ENCODE results near the gene TENM3. TPM values are rescaled to one million over a fixed set of nuclear protein-coding genes. Genes with fewer than 3 reads are reported as not detected.

Gene TENM3
- total RNA-seq, 1 experiment from 2014 or later: 0.87 TPM

DNA sequence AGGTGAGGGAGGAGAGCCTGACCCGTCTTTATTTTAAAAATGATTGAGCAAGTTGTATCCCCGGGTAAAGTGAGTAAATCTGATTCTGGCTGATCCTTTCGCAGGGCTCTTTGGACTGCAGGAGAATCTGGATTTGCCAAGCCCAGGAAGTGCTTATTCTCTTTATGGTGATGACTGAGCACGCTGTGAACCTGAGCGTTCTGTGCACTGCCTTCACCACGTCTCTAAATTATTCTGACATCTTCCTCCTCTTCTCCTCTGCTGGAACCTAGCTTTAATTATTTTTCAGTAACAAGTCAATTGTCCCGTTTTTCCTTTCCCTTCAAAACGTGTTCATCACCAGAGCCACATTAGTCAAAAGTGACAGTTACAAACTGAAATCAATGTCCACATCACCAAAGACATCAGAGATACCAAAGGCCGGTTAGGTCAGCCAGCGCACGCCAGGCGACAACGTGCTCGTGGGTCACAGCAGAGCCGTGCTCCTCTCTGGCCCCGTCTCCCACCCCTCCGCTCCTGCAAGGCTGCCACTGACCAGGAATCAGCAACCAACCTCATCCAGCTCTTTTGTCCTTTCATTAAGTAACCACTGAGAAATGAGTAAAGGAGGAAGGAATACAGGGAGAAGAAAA lies 599.7 kb downstream of the TENM3 start:
- H3K27me3 ChIP-seq (ENCODE audit: low read length): no peaks in the 10 kb centered on the region

DNA sequence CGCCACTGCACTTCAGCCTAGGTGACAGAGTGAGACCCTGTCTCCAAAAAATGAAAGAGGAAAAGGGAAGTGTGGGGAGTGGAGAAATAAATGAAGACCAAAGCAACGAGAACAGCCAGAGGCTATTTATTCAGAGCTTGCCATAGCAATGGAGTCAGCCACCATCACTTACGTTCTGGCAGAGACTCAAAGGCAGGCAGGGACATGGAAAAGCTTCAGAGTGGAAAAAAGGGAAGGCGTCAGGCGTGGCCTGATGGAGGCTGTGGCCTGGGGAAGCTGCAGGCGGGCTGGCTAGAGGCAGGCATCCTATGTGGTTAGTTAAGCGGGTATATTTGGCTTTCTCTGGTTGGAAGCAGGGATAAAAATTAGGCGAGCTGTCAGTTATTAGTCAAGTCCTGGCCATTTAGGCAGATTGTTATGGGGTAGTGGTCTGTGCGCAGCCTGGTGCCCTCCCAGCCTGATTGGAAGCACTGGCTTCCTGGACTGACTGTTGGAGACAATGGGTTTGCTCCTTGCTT lies 600.7 kb downstream of the TENM3 start:
- H3K4me1 ChIP-seq (ENCODE audit: insufficient read depth, low read length): no peaks in the 10 kb centered on the region
- H3K9ac ChIP-seq (ENCODE audit: low read length): no peak overlapping the region
- no peak for DNase-seq
- no peak overlapping the region for H3K4me3 ChIP-seq (ENCODE audit: low read length)
- ChIA-PET POLR2A (ENCODE audit: unreplicated experiment) (no interaction called here), CTCF (no interaction called here)
- TF ChIP-seq EZH2 (IDR thresholded peaks at IDR 0.05; ENCODE audit: low read length, unreplicated experiment): no peak
- TF ChIP-seq, protein P1, sequence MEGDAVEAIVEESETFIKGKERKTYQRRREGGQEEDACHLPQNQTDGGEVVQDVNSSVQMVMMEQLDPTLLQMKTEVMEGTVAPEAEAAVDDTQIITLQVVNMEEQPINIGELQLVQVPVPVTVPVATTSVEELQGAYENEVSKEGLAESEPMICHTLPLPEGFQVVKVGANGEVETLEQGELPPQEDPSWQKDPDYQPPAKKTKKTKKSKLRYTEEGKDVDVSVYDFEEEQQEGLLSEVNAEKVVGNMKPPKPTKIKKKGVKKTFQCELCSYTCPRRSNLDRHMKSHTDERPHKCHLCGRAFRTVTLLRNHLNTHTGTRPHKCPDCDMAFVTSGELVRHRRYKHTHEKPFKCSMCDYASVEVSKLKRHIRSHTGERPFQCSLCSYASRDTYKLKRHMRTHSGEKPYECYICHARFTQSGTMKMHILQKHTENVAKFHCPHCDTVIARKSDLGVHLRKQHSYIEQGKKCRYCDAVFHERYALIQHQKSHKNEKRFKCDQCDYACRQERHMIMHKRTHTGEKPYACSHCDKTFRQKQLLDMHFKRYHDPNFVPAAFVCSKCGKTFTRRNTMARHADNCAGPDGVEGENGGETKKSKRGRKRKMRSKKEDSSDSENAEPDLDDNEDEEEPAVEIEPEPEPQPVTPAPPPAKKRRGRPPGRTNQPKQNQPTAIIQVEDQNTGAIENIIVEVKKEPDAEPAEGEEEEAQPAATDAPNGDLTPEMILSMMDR (conservative IDR thresholded peaks at IDR 0.05; ENCODE audit: low read depth, low read length): no peak
- TF ChIP-seq EZH2phosphoT487 (IDR thresholded peaks at IDR 0.05; ENCODE audit: borderline replicate concordance, low read length): no peak
- no peaks in the 10 kb centered on the region for H3K9me2 ChIP-seq (replicated peaks; ENCODE audit: low read length)
- H3K79me2 ChIP-seq (ENCODE audit: low read length): no peaks in the 10 kb centered on the region
- H3K4me2 ChIP-seq (ENCODE audit: low read length): no peak overlapping the region
- no peaks in the 10 kb centered on the region for H4K20me1 ChIP-seq (ENCODE audit: low read length)
- H3K9me3 ChIP-seq (ENCODE audit: low read length): no peaks in the 10 kb centered on the region
- H2AFZ ChIP-seq (ENCODE audit: low read length): no peak overlapping the region
- no peak overlapping the region for H3K27ac ChIP-seq (ENCODE audit: low read length)
- H3K36me3 ChIP-seq (ENCODE audit: low read depth, low read length): no peaks in the 10 kb centered on the region
- no peaks in the 10 kb centered on the region for H3F3A ChIP-seq (ENCODE audit: low read length, unreplicated experiment)
- ATAC-seq: no peak
- no TSS peak for BruUV-seq (replicated peaks)
- intact Hi-C loops (cut with micrococcal nuclease): no loop called here
- H3K27me3 ChIP-seq (ENCODE audit: low read length): no peaks in the 10 kb centered on the region

More for the DNA sequence above, 599.7 kb downstream of the TENM3 start:
- Histone ChIP-seq H3K4me2 (ENCODE audit: low read length) (no peak overlapping the region), H3K9me2 (replicated peaks; ENCODE audit: low read length) (no peaks in the 10 kb centered on the region), H3K9ac (ENCODE audit: low read length) (no peak overlapping the region), H3K4me3 (ENCODE audit: low read length) (no peak overlapping the region), H3F3A (ENCODE audit: low read length, unreplicated experiment) (no peaks in the 10 kb centered on the region), H3K36me3 (ENCODE audit: low read depth, low read length) (no peaks in the 10 kb centered on the region), H3K79me2 (ENCODE audit: low read length) (no peaks in the 10 kb centered on the region), H3K4me1 (ENCODE audit: insufficient read depth, low read length) (no peaks in the 10 kb centered on the region), H3K27ac (ENCODE audit: low read length) (no peak overlapping the region), H3K9me3 (ENCODE audit: low read length) (no peaks in the 10 kb centered on the region), H4K20me1 (ENCODE audit: low read length) (no peaks in the 10 kb centered on the region), H2AFZ (ENCODE audit: low read length) (no peak overlapping the region)
- ATAC-seq (no peak), DNase-seq (no peak)
- ChIA-PET POLR2A (ENCODE audit: unreplicated experiment) (no interaction called here), CTCF (no interaction called here)
- TF ChIP-seq, protein P1 (conservative IDR thresholded peaks at IDR 0.05; ENCODE audit: low read depth, low read length): no peak
- TF ChIP-seq EZH2 (IDR thresholded peaks at IDR 0.05; ENCODE audit: low read length, unreplicated experiment): no peak
- TF ChIP-seq EZH2phosphoT487 (IDR thresholded peaks at IDR 0.05; ENCODE audit: borderline replicate concordance, low read length): no peak
- BruUV-seq (replicated peaks): no TSS peak
- intact Hi-C loops (cut with micrococcal nuclease): no loop called here

DNA sequence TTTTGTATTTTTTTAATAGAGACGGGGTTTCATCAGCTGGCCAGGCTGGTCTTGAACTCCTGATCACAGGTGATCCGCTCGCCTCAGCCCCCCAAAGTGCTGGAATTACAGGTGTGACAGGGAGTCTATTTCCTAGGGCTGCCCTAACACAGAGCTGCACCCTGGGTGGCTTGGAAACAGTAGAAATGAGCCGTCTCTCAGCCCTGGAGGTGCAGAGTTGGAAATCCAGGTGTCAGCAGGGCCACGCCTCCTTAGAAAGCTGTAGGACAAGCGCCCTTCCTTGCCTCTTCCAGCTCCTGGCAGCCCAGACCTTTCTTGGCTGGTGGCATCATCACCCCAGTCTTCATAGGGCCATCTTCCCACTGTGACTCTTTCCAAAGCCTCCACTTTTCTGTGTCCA lies 602.4 kb downstream of the TENM3 start:
- CTCF ChIA-PET: no interaction called here
- Histone ChIP-seq H2AFZ (ENCODE audit: low read length) (no peak overlapping the region), H3K4me3 (ENCODE audit: low read length) (no peak overlapping the region), H3K9me2 (replicated peaks; ENCODE audit: low read length) (no peaks in the 10 kb centered on the region), H4K20me1 (ENCODE audit: low read length) (no peaks in the 10 kb centered on the region), H3K4me2 (ENCODE audit: low read length) (no peak overlapping the region), H3K9ac (ENCODE audit: low read length) (no peak overlapping the region), H3K4me1 (ENCODE audit: insufficient read depth, low read length) (no peaks in the 10 kb centered on the region), H3K36me3 (ENCODE audit: low read depth, low read length) (no peaks in the 10 kb centered on the region), H3K27ac (ENCODE audit: low read length) (no peak overlapping the region), H3K79me2 (ENCODE audit: low read length) (no peaks in the 10 kb centered on the region), H3K9me3 (ENCODE audit: low read length) (no peaks in the 10 kb centered on the region), H3K27me3 (ENCODE audit: low read length) (no peaks in the 10 kb centered on the region), H3F3A (ENCODE audit: low read length, unreplicated experiment) (no peaks in the 10 kb centered on the region)
- DNase-seq (no peak), ATAC-seq (no peak)
- intact Hi-C loops (cut with micrococcal nuclease): no loop called here
- POLR2A ChIA-PET (ENCODE audit: unreplicated experiment): no interaction called here
- TF ChIP-seq, protein P1 (conservative IDR thresholded peaks at IDR 0.05; ENCODE audit: low read depth, low read length): no peak
- TF ChIP-seq EZH2phosphoT487 (IDR thresholded peaks at IDR 0.05; ENCODE audit: borderline replicate concordance, low read length) (no peak), EZH2 (IDR thresholded peaks at IDR 0.05; ENCODE audit: low read length, unreplicated experiment) (no peak)
- no TSS peak for BruUV-seq (replicated peaks)
